ENCODE results near the gene KCNG2.

The KCNG2 gene

GRCh38 chr18:79815657-79816056 lies 17.9 kb downstream of the KCNG2 start:
- Histone ChIP-seq H3K4me3 (ENCODE audit: extremely low read depth, insufficient read depth, low read length, poor library complexity, severe bottlenecking) (no peak overlapping the region), H3K27ac (ENCODE audit: low read depth, low read length, severe bottlenecking) (no peak overlapping the region), H3K9me3 (ENCODE audit: control insufficient read depth, low read length) (no peaks in the 10 kb centered on the region), H3K4me1 (ENCODE audit: control insufficient read depth, insufficient read depth, low read length, poor library complexity, severe bottlenecking) (no peaks in the 10 kb centered on the region), H3K36me3 (ENCODE audit: control insufficient read depth, insufficient read depth, low read length) (no peaks in the 10 kb centered on the region)
- 83 to 85% methylated on average over 3 to 4 of the region's 9 CpGs for WGBS, 2 experiments (ENCODE audit: insufficient coverage in 2 of 2)

- H3K9me3 ChIP-seq (ENCODE audit: control insufficient read depth, low read length): no peaks in the 10 kb centered on the region
- WGBS, 2 experiments (ENCODE audit: insufficient coverage in 2 of 2): 81 to 83% methylated on average over 3 to 7 of the region's 14 CpGs
- H3K36me3 ChIP-seq (ENCODE audit: control insufficient read depth, insufficient read depth, low read length): no peaks in the 10 kb centered on the region
- H3K4me3 ChIP-seq (ENCODE audit: extremely low read depth, insufficient read depth, low read length, poor library complexity, severe bottlenecking): no peak overlapping the region
- no peak overlapping the region for H3K27ac ChIP-seq (ENCODE audit: low read depth, low read length, severe bottlenecking)
- no peaks in the 10 kb centered on the region for H3K4me1 ChIP-seq (ENCODE audit: control insufficient read depth, insufficient read depth, low read length, poor library complexity, severe bottlenecking)
Observed at GRCh38 chr18:79816092-79816491, 18.4 kb downstream of the KCNG2 start.

- 94 to 97% methylated on average over 18 of the region's 18 CpGs for WGBS, 2 experiments (ENCODE audit: insufficient coverage in 2 of 2)
Observed at GRCh38 chr18:79816981-79817606, 19.4 kb downstream of the KCNG2 start.

GRCh38 chr18:79817607-79817998 lies 19.9 kb downstream of the KCNG2 start:
- Histone ChIP-seq H3K9me3 (ENCODE audit: control insufficient read depth, low read length) (no peaks in the 10 kb centered on the region), H3K36me3 (ENCODE audit: control insufficient read depth, insufficient read depth, low read length) (no peaks in the 10 kb centered on the region), H3K27ac (ENCODE audit: low read depth, low read length, severe bottlenecking) (no peak overlapping the region), H3K4me1 (ENCODE audit: control insufficient read depth, insufficient read depth, low read length, poor library complexity, severe bottlenecking) (no peaks in the 10 kb centered on the region), H3K4me3 (ENCODE audit: extremely low read depth, insufficient read depth, low read length, poor library complexity, severe bottlenecking) (no peak overlapping the region)
- 87 to 98% methylated on average over 5 to 8 of the region's 8 CpGs for WGBS, 2 experiments (ENCODE audit: insufficient coverage in 2 of 2)

More at GRCh38 chr18:79816981-79817606, 19.4 kb downstream of the KCNG2 start:
- H3K4me1 ChIP-seq (ENCODE audit: control insufficient read depth, insufficient read depth, low read length, poor library complexity, severe bottlenecking): no peaks in the 10 kb centered on the region
- no peak overlapping the region for H3K27ac ChIP-seq (ENCODE audit: low read depth, low read length, severe bottlenecking)
- no peaks in the 10 kb centered on the region for H3K9me3 ChIP-seq (ENCODE audit: control insufficient read depth, low read length)
- no peaks in the 10 kb centered on the region for H3K36me3 ChIP-seq (ENCODE audit: control insufficient read depth, insufficient read depth, low read length)
- H3K4me3 ChIP-seq (ENCODE audit: extremely low read depth, insufficient read depth, low read length, poor library complexity, severe bottlenecking): no peak overlapping the region

GRCh38 chr18:79818036-79818435 lies 20.3 kb downstream of the KCNG2 start:
- no peak overlapping the region for H3K4me3 ChIP-seq (ENCODE audit: extremely low read depth, insufficient read depth, low read length, poor library complexity, severe bottlenecking)
- H3K4me1 ChIP-seq (ENCODE audit: control insufficient read depth, insufficient read depth, low read length, poor library complexity, severe bottlenecking): no peaks in the 10 kb centered on the region
- no peak overlapping the region for H3K27ac ChIP-seq (ENCODE audit: low read depth, low read length, severe bottlenecking)
- H3K36me3 ChIP-seq (ENCODE audit: control insufficient read depth, insufficient read depth, low read length): no peaks in the 10 kb centered on the region
- WGBS, 2 experiments (ENCODE audit: insufficient coverage in 2 of 2): 78 to 80% methylated on average over 9 of the region's 14 CpGs
- H3K9me3 ChIP-seq (ENCODE audit: control insufficient read depth, low read length): no peaks in the 10 kb centered on the region

- Histone ChIP-seq H3K4me3 (ENCODE audit: extremely low read depth, insufficient read depth, low read length, poor library complexity, severe bottlenecking) (no peak overlapping the region), H3K36me3 (ENCODE audit: control insufficient read depth, insufficient read depth, low read length) (no peaks in the 10 kb centered on the region), H3K4me1 (ENCODE audit: control insufficient read depth, insufficient read depth, low read length, poor library complexity, severe bottlenecking) (no peaks in the 10 kb centered on the region), H3K9me3 (ENCODE audit: control insufficient read depth, low read length) (no peaks in the 10 kb centered on the region), H3K27ac (ENCODE audit: low read depth, low read length, severe bottlenecking) (no peak overlapping the region)
- WGBS, 2 experiments (ENCODE audit: insufficient coverage in 2 of 2): 90 to 93% methylated on average over 15 to 18 of the region's 18 CpGs
Observed at GRCh38 chr18:79818631-79819030, 20.9 kb downstream of the KCNG2 start.

- Histone ChIP-seq H3K36me3 (ENCODE audit: control insufficient read depth, insufficient read depth, low read length) (no peaks in the 10 kb centered on the region), H3K9me3 (ENCODE audit: control insufficient read depth, low read length) (no peaks in the 10 kb centered on the region), H3K27ac (ENCODE audit: low read depth, low read length, severe bottlenecking) (no peak overlapping the region), H3K4me1 (ENCODE audit: control insufficient read depth, insufficient read depth, low read length, poor library complexity, severe bottlenecking) (no peaks in the 10 kb centered on the region), H3K4me3 (ENCODE audit: extremely low read depth, insufficient read depth, low read length, poor library complexity, severe bottlenecking) (no peak overlapping the region)
- WGBS, 2 experiments (ENCODE audit: insufficient coverage in 2 of 2): 86 to 92% methylated on average over 25 to 26 of the region's 26 CpGs
Observed at GRCh38 chr18:79819064-79819967, 21.6 kb downstream of the KCNG2 start.

- Histone ChIP-seq H3K9me3 (ENCODE audit: control insufficient read depth, low read length) (no peaks in the 10 kb centered on the region), H3K36me3 (ENCODE audit: control insufficient read depth, insufficient read depth, low read length) (no peaks in the 10 kb centered on the region), H3K4me1 (ENCODE audit: control insufficient read depth, insufficient read depth, low read length, poor library complexity, severe bottlenecking) (no peaks in the 10 kb centered on the region), H3K27ac (ENCODE audit: low read depth, low read length, severe bottlenecking) (no peak overlapping the region), H3K4me3 (ENCODE audit: extremely low read depth, insufficient read depth, low read length, poor library complexity, severe bottlenecking) (no peak overlapping the region)
- WGBS, 2 experiments (ENCODE audit: insufficient coverage in 2 of 2): 86% methylated on average over 13 to 14 of the region's 14 CpGs
Observed at GRCh38 chr18:79819968-79820351, 22.2 kb downstream of the KCNG2 start.

- H3K27ac ChIP-seq (ENCODE audit: low read depth, low read length, severe bottlenecking): no peak overlapping the region
- no peak overlapping the region for H3K4me3 ChIP-seq (ENCODE audit: extremely low read depth, insufficient read depth, low read length, poor library complexity, severe bottlenecking)
- H3K36me3 ChIP-seq (ENCODE audit: control insufficient read depth, insufficient read depth, low read length): no peaks in the 10 kb centered on the region
- no peaks in the 10 kb centered on the region for H3K4me1 ChIP-seq (ENCODE audit: control insufficient read depth, insufficient read depth, low read length, poor library complexity, severe bottlenecking)
- no peaks in the 10 kb centered on the region for H3K9me3 ChIP-seq (ENCODE audit: control insufficient read depth, low read length)
- 90 to 94% methylated on average over 8 to 10 of the region's 12 CpGs for WGBS, 2 experiments (ENCODE audit: insufficient coverage in 2 of 2)
Observed at GRCh38 chr18:79823120-79823519, 25.4 kb downstream of the KCNG2 start.

GRCh38 chr18:79825913-79826312 lies 28.2 kb downstream of the KCNG2 start:
- Histone ChIP-seq H3K9me3 (ENCODE audit: control insufficient read depth, low read length) (no peaks in the 10 kb centered on the region), H3K4me1 (ENCODE audit: control insufficient read depth, insufficient read depth, low read length, poor library complexity, severe bottlenecking) (no peaks in the 10 kb centered on the region), H3K36me3 (ENCODE audit: control insufficient read depth, insufficient read depth, low read length) (no peaks in the 10 kb centered on the region), H3K27ac (ENCODE audit: low read depth, low read length, severe bottlenecking) (no peak overlapping the region), H3K4me3 (ENCODE audit: extremely low read depth, insufficient read depth, low read length, poor library complexity, severe bottlenecking) (no peak overlapping the region)
- 92 to 94% methylated on average over 25 to 26 of the region's 26 CpGs for WGBS, 2 experiments (ENCODE audit: insufficient coverage in 2 of 2)

GRCh38 chr18:79826966-79827365 lies 29.2 kb downstream of the KCNG2 start:
- no peaks in the 10 kb centered on the region for H3K4me1 ChIP-seq (ENCODE audit: control insufficient read depth, insufficient read depth, low read length, poor library complexity, severe bottlenecking)
- no peaks in the 10 kb centered on the region for H3K9me3 ChIP-seq (ENCODE audit: control insufficient read depth, low read length)
- WGBS, 2 experiments (ENCODE audit: insufficient coverage in 2 of 2): 91 to 92% methylated on average over 17 to 18 of the region's 18 CpGs
- no peaks in the 10 kb centered on the region for H3K36me3 ChIP-seq (ENCODE audit: control insufficient read depth, insufficient read depth, low read length)
- no peak overlapping the region for H3K4me3 ChIP-seq (ENCODE audit: extremely low read depth, insufficient read depth, low read length, poor library complexity, severe bottlenecking)
- no peak overlapping the region for H3K27ac ChIP-seq (ENCODE audit: low read depth, low read length, severe bottlenecking)

Data from mesodermal cell (in vitro differentiated cells).